Measurements from ENCODE around the gene CNOT6L.

- no peak for TF ChIP-seq POLR2A (IDR thresholded peaks at IDR 0.05)
- TF ChIP-seq CTCF (IDR thresholded peaks at IDR 0.05 in 8 of 11, conservative IDR thresholded peaks at IDR 0.05 in 3 of 11) = no peak
Observed at GRCh38 chr4:77797239-77797638, 21.9 kb downstream of the CNOT6L start.

All from spleen (tissue), 7 donors.